H9 (cell line): Measurements from ENCODE around the gene PRIMPOL. TPM values are rescaled to one million over a fixed set of nuclear protein-coding genes. Genes with fewer than 3 reads are reported as not detected.

Source experiments
- DNase-seq: peaks from one replicate; pipeline ENCODE4 v3.0.0-alpha.2; 2017
- H2AFZ ChIP-seq: one replicate; pipeline ENCODE4 v1.6.1; 2013; ENCODE audit warnings: mild to moderate bottlenecking, low read length, control low read depth, moderate library complexity
- H2AK5ac ChIP-seq: 2 replicates; pipeline ENCODE4 v1.6.1; 2013; ENCODE audit warnings: low read length, control low read depth, mixed read lengths; ENCODE audit not compliant: insufficient read length
- H2BK120ac ChIP-seq: one replicate; pipeline ENCODE4 v1.6.1; 2013; ENCODE audit warnings: low read depth, mild to moderate bottlenecking, low read length, control low read depth, inconsistent platforms; ENCODE audit not compliant: poor library complexity, severe bottlenecking
- H2BK12ac ChIP-seq: 2 replicates; pipeline ENCODE4 v1.6.1; 2013; ENCODE audit warnings: low read length, control low read depth, mixed read lengths, low read depth; ENCODE audit not compliant: insufficient read length
- H2BK15ac ChIP-seq: 2 replicates; pipeline ENCODE4 v1.6.1; 2013; ENCODE audit warnings: low read depth, low read length, control low read depth
- H2BK20ac ChIP-seq: one replicate; pipeline ENCODE4 v1.6.1; 2013; ENCODE audit warnings: low read depth, mild to moderate bottlenecking, low read length, control low read depth, inconsistent platforms; ENCODE audit not compliant: poor library complexity, severe bottlenecking
- H2BK5ac ChIP-seq: 2 replicates; pipeline ENCODE4 v1.6.1; 2013; ENCODE audit warnings: low read length, control low read depth, mixed read lengths; ENCODE audit not compliant: insufficient read length
- H3K14ac ChIP-seq: 2 replicates; pipeline ENCODE4 v1.6.1; 2013; ENCODE audit warnings: low read length, control low read depth; ENCODE audit not compliant: insufficient read depth
- H3K18ac ChIP-seq: 2 replicates; pipeline ENCODE4 v1.6.1; 2013; ENCODE audit warnings: low read depth, mild to moderate bottlenecking, mixed read lengths, low read length, control low read depth; ENCODE audit not compliant: insufficient read length
- H3K23ac ChIP-seq: 2 replicates; pipeline ENCODE4 v1.6.1; 2013; ENCODE audit warnings: low read length, control low read depth, mixed read lengths, low read depth; ENCODE audit not compliant: insufficient read length
- H3K23me2 ChIP-seq: 2 replicates; pipeline ENCODE4 v1.6.1; 2013; ENCODE audit warnings: low read depth, mild to moderate bottlenecking, mixed read lengths, low read length, control low read depth; ENCODE audit not compliant: insufficient read length, poor library complexity, severe bottlenecking
- H3K27ac ChIP-seq: 2 replicates; pipeline ENCODE4 v1.5.1; 2013; ENCODE audit warnings: low read length, control low read depth, mixed read lengths, low read depth; ENCODE audit not compliant: insufficient read length
- H3K27me3 ChIP-seq: 2 replicates; pipeline ENCODE4 v1.6.1; 2013; ENCODE audit warnings: low read length, control low read depth, inconsistent platforms; ENCODE audit not compliant: insufficient read depth
- H3K4ac ChIP-seq: 2 replicates; pipeline ENCODE4 v1.6.1; 2013; ENCODE audit warnings: low read depth, mild to moderate bottlenecking, control low read depth, inconsistent platforms, low read length, moderate library complexity
- H3K4me1 ChIP-seq: 2 replicates; pipeline ENCODE4 v1.6.1; 2013; ENCODE audit warnings: low read length, control low read depth, inconsistent platforms; ENCODE audit not compliant: insufficient read depth
- H3K4me2 ChIP-seq: 2 replicates; pipeline ENCODE4 v1.6.1; 2013; ENCODE audit warnings: low read length, control low read depth, mixed read lengths; ENCODE audit not compliant: insufficient read length, insufficient read depth
- H3K56ac ChIP-seq: 2 replicates; pipeline ENCODE4 v1.6.1; 2013; ENCODE audit warnings: low read depth, mild to moderate bottlenecking, mixed read lengths, low read length, control low read depth; ENCODE audit not compliant: insufficient read length
- H3K79me1 ChIP-seq: 2 replicates; pipeline ENCODE4 v1.6.1; 2013; ENCODE audit warnings: low read depth, mild to moderate bottlenecking, moderate library complexity, low read length, control low read depth, inconsistent platforms; ENCODE audit not compliant: insufficient read depth, poor library complexity, severe bottlenecking
- H3K79me2 ChIP-seq: 2 replicates; pipeline ENCODE4 v1.6.1; 2013; ENCODE audit warnings: low read length, control low read depth, inconsistent platforms; ENCODE audit not compliant: insufficient read depth
- H3K9ac ChIP-seq: 2 replicates; pipeline ENCODE4 v1.6.1; 2013; ENCODE audit warnings: low read length, control low read depth, mixed read lengths; ENCODE audit not compliant: insufficient read length; ENCODE audit errors: extremely low read depth
- H3K9me3 ChIP-seq: one replicate; pipeline ENCODE4 v1.6.1; 2013; ENCODE audit warnings: low read depth, low read length, inconsistent platforms; ENCODE audit not compliant: control insufficient read depth
- H3T11ph ChIP-seq: one replicate; pipeline ENCODE4 v1.6.1; 2013; ENCODE audit warnings: mild to moderate bottlenecking, low read length, control low read depth, inconsistent platforms
- H4K20me1 ChIP-seq: one replicate; pipeline ENCODE4 v1.6.1; 2013; ENCODE audit not compliant: control insufficient read depth, insufficient read length, insufficient read depth
- H4K5ac ChIP-seq: 2 replicates; pipeline ENCODE4 v1.6.1; 2013; ENCODE audit warnings: low read depth, mild to moderate bottlenecking, mixed read lengths, low read length, control low read depth; ENCODE audit not compliant: insufficient read length
- H4K8ac ChIP-seq: replicated peaks from 2 replicates; pipeline ENCODE4 v1.6.1; 2013; ENCODE audit warnings: low read length, control low read depth, mixed read lengths, low read depth; ENCODE audit not compliant: insufficient read length
- H4K91ac ChIP-seq: 2 replicates; pipeline ENCODE4 v1.6.1; 2013; ENCODE audit warnings: low read depth, mild to moderate bottlenecking, moderate library complexity, mixed read lengths, low read length, control low read depth; ENCODE audit not compliant: insufficient read length
- H3K27ac Mint-ChIP-seq, 3 experiments: 2 replicates in 2 of 3; 3 replicates in 1 of 3; pipeline ENCODE4 v1.8.0; 2020 to 2021; ENCODE audit warnings: mixed read lengths in 3 of 3, mild to moderate bottlenecking in 1 of 3, moderate library complexity in 1 of 3
- H3K27me3 Mint-ChIP-seq: 2 replicates; pipeline ENCODE4 v1.8.0; 2021; ENCODE audit warnings: low read depth, mild to moderate bottlenecking, moderate library complexity, mixed read lengths
- H3K36me3 Mint-ChIP-seq, 3 experiments: 2 replicates in 2 of 3; 3 replicates in 1 of 3; pipeline ENCODE4 v1.8.0; 2020 to 2021; ENCODE audit warnings: low read depth in 3 of 3, mixed read lengths in 3 of 3; ENCODE audit not compliant: insufficient read depth in 1 of 3
- H3K4me1 Mint-ChIP-seq, 2 experiments: 2 replicates each; pipeline ENCODE4 v1.8.0; 2020; ENCODE audit warnings: mixed read lengths in 2 of 2
- H3K4me3 Mint-ChIP-seq, 2 experiments: 2 replicates in 1 of 2; 3 replicates in 1 of 2; pipeline ENCODE4 v1.8.0; 2020 to 2021; ENCODE audit warnings: mild to moderate bottlenecking in 2 of 2, mixed read lengths in 2 of 2, moderate library complexity in 1 of 2
- H3K9me3 Mint-ChIP-seq, 2 experiments: 2 replicates in 1 of 2; 3 replicates in 1 of 2; pipeline ENCODE4 v1.8.0; 2020; ENCODE audit warnings: mild to moderate bottlenecking in 2 of 2, mixed read lengths in 2 of 2, moderate library complexity in 1 of 2
- CTCF ChIP-seq: fragments of 200-600 bp; sonication (generic); conservative IDR thresholded peaks from 3 replicates; pipeline ENCODE4 v1.8.0; 2021; ENCODE audit warnings: antibody characterized with exemption, mild to moderate bottlenecking
- WGBS: extraction: QIAGEN DNeasy Blood & Tissue Kit; methylation state at CpG from one replicate; pipeline ENCODE4 v1.1.7; 2013; ENCODE audit warnings: missing lambda C conversion rate, low lambda C conversion rate, mixed read lengths; ENCODE audit not compliant: insufficient read length; ENCODE audit errors: extremely low coverage; 5-methylcytosine and 5-hydroxymethylcytosine counted together
- total RNA-seq: library from RNA; stranded (reverse); gene quantifications from 2 replicates; pipeline ENCODE4 v1.2.1, GENCODE V29; 2021

PRIMPOL gene
- total RNA-seq, 1 experiment from 2014 or later = 4.9 TPM

DNA sequence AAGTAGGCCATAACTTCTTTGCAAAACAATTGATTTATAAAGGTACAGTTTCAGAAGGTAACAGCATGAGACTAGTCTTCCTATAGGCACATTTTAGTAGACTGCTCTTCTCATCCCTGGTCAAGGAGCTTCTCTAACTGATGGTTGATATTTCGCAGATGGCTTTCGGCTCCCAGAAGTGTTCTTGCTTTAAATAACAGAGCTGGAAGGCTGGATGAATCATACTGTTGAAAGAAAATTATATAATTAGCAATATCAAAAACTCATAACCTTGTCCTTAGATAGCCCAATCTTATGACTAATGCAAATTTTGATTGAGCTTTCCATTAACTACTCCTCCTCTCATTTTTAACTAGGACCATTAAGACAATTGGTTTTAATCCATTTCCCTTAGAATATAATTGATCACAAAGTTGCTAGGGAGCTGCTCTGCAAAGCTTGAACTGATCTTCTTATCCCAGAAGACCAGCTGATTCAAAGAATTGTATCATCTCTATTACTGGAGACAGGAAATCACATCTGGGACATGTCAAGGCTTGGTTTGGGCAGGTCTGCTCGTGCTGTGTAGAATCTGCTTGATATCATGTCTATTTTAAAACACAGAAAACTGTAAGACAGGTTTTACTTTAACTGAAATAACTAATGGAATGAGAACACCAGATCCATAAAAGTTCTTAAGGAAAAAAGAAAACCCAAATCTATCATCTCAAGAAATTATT lies 45.8 kb downstream of the PRIMPOL start:
- H4K20me1 ChIP-seq = no peaks in the 10 kb centered on the region
- H3K36me3 Mint-ChIP-seq = peaks cover 21 to 64% (median 55%) of the 10 kb centered on the region in 3 experiments; a peak in 6 of 7 replicates
- H3K23me2 ChIP-seq = no peaks in the 10 kb centered on the region
- no peak overlapping the region for H4K91ac ChIP-seq
- no peaks in the 10 kb centered on the region for H3K79me2 ChIP-seq
- H3K4me1 Mint-ChIP-seq = peaks cover 0 to 6% of the 10 kb centered on the region in 2 experiments; a peak in 2 of 4 replicates
- H3K4me1 ChIP-seq = no peaks in the 10 kb centered on the region
- no peak overlapping the region for H3K4me3 Mint-ChIP-seq
- H3K18ac ChIP-seq = no peak overlapping the region
- H4K5ac ChIP-seq = no peak overlapping the region
- no peaks in the 10 kb centered on the region for H3K79me1 ChIP-seq
- no peak for DNase-seq
- no peak overlapping the region for H2BK20ac ChIP-seq
- no peak overlapping the region for H2BK12ac ChIP-seq
- H2AFZ ChIP-seq = no peak overlapping the region
- no peak overlapping the region for H3K9ac ChIP-seq
- no peaks in the 10 kb centered on the region for H3K9me3 Mint-ChIP-seq
- H2BK15ac ChIP-seq = no peak overlapping the region
- H2AK5ac ChIP-seq = no peak overlapping the region
- no peak overlapping the region for H2BK120ac ChIP-seq
- H3T11ph ChIP-seq = no peak overlapping the region
- no CpG with 5 or more reads among the region's 3 CpGs for WGBS
- no peak overlapping the region for H3K27ac ChIP-seq
- no peak overlapping the region for H3K56ac ChIP-seq
- no peak overlapping the region for H3K4me2 ChIP-seq
- H3K27me3 ChIP-seq = no peaks in the 10 kb centered on the region
- H3K14ac ChIP-seq = no peak overlapping the region
- no peaks in the 10 kb centered on the region for H3K27me3 Mint-ChIP-seq
- H3K23ac ChIP-seq = no peak overlapping the region
- peak overlapping the region in 1 of 3 experiments; percentile 36; a peak in 1 of 7 replicates for H3K27ac Mint-ChIP-seq
- H2BK5ac ChIP-seq = no peak overlapping the region
- H3K4ac ChIP-seq = no peak overlapping the region
- no peaks in the 10 kb centered on the region for H3K9me3 ChIP-seq
- no peak for TF ChIP-seq CTCF
- no peak overlapping the region for H4K8ac ChIP-seq
